Endothelial cell of umbilical vein (primary cell): ENCODE data around the gene ZNF512. TPM values are rescaled to one million over a fixed set of nuclear protein-coding genes. Genes with fewer than 3 reads are reported as not detected.

Experiments
- BruUV-seq: library from RNA; stranded (reverse); fragments of 400-500 nt; replicated peaks from 2 replicates; lab custom pipeline; 2021; lab: Mats Ljungman, UMichigan
- CTCF ChIA-PET: fragments of 300-600, 350-600 bp; sonication (Branson Sonifier 250); formaldehyde crosslinking; loops from one replicate; lab custom pipeline; 2021; ENCODE audit warnings: antibody characterized with exemption, inconsistent platforms; lab: Charles Lee
- POLR2A ChIA-PET: fragments of 300-600, 350-600 bp; sonication (Branson Sonifier 250); formaldehyde crosslinking; loops from one replicate; lab custom pipeline; 2021; ENCODE audit warnings: antibody characterized with exemption, inconsistent platforms; lab: Charles Lee
- DNase-seq: peaks from one replicate; pipeline ENCODE4 v3.0.0-alpha.2; 2011; ENCODE audit warnings: low read depth, low spot score
- FAIRE-seq: peaks from 2 replicates; lab custom pipeline; 2011; peaks lifted over from hg19 to GRCh38; lab: Jason Lieb, UNC
- H2AFZ ChIP-seq: 2 replicates; pipeline ENCODE4 v1.6.0; 2012; ENCODE audit warnings: low read depth, low read length, control low read depth, inconsistent platforms
- H3K27ac ChIP-seq: 2 replicates; pipeline ENCODE4 v1.5.1; 2011; ENCODE audit warnings: low read depth, mild to moderate bottlenecking, control low read depth, low read length, moderate library complexity; ENCODE audit not compliant: insufficient read depth
- H3K27me3 ChIP-seq, 2 experiments: 2 replicates each; pipeline versions ENCODE4 v1.6.0 to v1.6.1; 2011; ENCODE audit warnings: low read length in 2 of 2, mixed read lengths in 1 of 2; ENCODE audit not compliant: control insufficient read depth in 2 of 2, insufficient read depth in 2 of 2
- H3K36me3 ChIP-seq, 2 experiments: 2 replicates in 1 of 2; 3 replicates in 1 of 2; pipeline ENCODE4 v1.5.1; 2011; ENCODE audit warnings: low read length in 2 of 2, mild to moderate bottlenecking in 1 of 2, moderate library complexity in 1 of 2; ENCODE audit not compliant: control insufficient read depth in 2 of 2, insufficient read depth in 2 of 2; ENCODE audit errors: extremely low read depth in 1 of 2
- H3K4me1 ChIP-seq: 3 replicates; pipeline ENCODE4 v1.5.1; 2011; ENCODE audit warnings: mild to moderate bottlenecking, low read length; ENCODE audit not compliant: control insufficient read depth, insufficient read depth; ENCODE audit errors: extremely low read depth
- H3K4me2 ChIP-seq: 2 replicates; pipeline ENCODE4 v1.6.1; 2011; ENCODE audit warnings: low read length, control low read depth, mixed read lengths; ENCODE audit not compliant: insufficient read depth
- H3K4me3 ChIP-seq, 3 experiments: fragments of 200-600 bp in 1 of 3; sonication (generic), shearing (Covaris generic) in 1 of 3; replicated peaks in 1 of 3; 2 replicates each; pipeline ENCODE4 v1.5.1; 2011 to 2016; ENCODE audit warnings: control low read depth in 3 of 3, low read length in 3 of 3, mild to moderate bottlenecking in 2 of 3, inconsistent platforms in 1 of 3, low read depth in 1 of 3, moderate library complexity in 1 of 3; ENCODE audit not compliant: insufficient read depth in 1 of 3
- H3K79me2 ChIP-seq: 2 replicates; pipeline ENCODE4 v1.6.0; 2012; ENCODE audit warnings: low read length, inconsistent platforms; ENCODE audit not compliant: control insufficient read depth, insufficient read depth
- H3K9ac ChIP-seq: replicated peaks from 2 replicates; pipeline ENCODE3; 2011; ENCODE audit warnings: low read length, control low read depth; ENCODE audit not compliant: insufficient read depth; ENCODE audit errors: extremely low read depth
- H3K9me1 ChIP-seq: replicated peaks from 3 replicates; pipeline ENCODE4 v1.6.0; 2011; ENCODE audit warnings: mild to moderate bottlenecking, low read length; ENCODE audit not compliant: control insufficient read depth, insufficient read depth; ENCODE audit errors: extremely low read depth
- H3K9me3 ChIP-seq: replicated peaks from 2 replicates; pipeline ENCODE4 v1.5.1; 2012; ENCODE audit warnings: low read length, inconsistent platforms; ENCODE audit not compliant: control insufficient read depth, insufficient read depth
- H4K20me1 ChIP-seq: replicated peaks from 2 replicates; pipeline ENCODE3; 2011; ENCODE audit warnings: mild to moderate bottlenecking, low read length; ENCODE audit not compliant: control insufficient read depth, insufficient read depth; ENCODE audit errors: extremely low read depth
- CTCF ChIP-seq, 2 donors: IDR thresholded peaks; 1 replicate in 1 of 2; 2 replicates in 1 of 2; pipeline ENCODE4 v1.5.1; 2011; ENCODE audit warnings: low read length in 2 of 2, mild to moderate bottlenecking in 2 of 2, moderate library complexity in 2 of 2, control low read depth in 1 of 2, inconsistent platforms in 1 of 2, low read depth in 1 of 2; ENCODE audit not compliant: insufficient read depth in 1 of 2; ENCODE audit errors: extremely low read depth in 1 of 2
- EZH2 ChIP-seq: IDR thresholded peaks from 2 replicates; pipeline ENCODE4 v1.6.1; 2012; ENCODE audit warnings: borderline replicate concordance, low read depth, mild to moderate bottlenecking, moderate library complexity, low read length, inconsistent platforms; ENCODE audit not compliant: severe bottlenecking
- FOS ChIP-seq: IDR thresholded peaks from 2 replicates; pipeline ENCODE4 v1.6.1; 2011; ENCODE audit warnings: mild to moderate bottlenecking, low read length, moderate library complexity, borderline replicate concordance; ENCODE audit not compliant: insufficient read depth
- GATA2 ChIP-seq: IDR thresholded peaks from 2 replicates; pipeline ENCODE4 v1.7.0; 2011; ENCODE audit warnings: low read depth, mild to moderate bottlenecking, moderate library complexity, mixed read lengths, low read length; ENCODE audit not compliant: insufficient read length, insufficient read depth
- JUN ChIP-seq: IDR thresholded peaks from 2 replicates; pipeline ENCODE4 v1.6.1; 2011; ENCODE audit warnings: borderline replicate concordance, low read depth; ENCODE audit not compliant: insufficient read length, insufficient read depth
- MAX ChIP-seq: IDR thresholded peaks from 2 replicates; pipeline ENCODE4 v1.6.1; 2011; ENCODE audit not compliant: insufficient read depth, insufficient read length
- MYC ChIP-seq: IDR thresholded peaks from one replicate; pipeline ENCODE4 v1.6.1; 2011; ENCODE audit warnings: mild to moderate bottlenecking, low read depth, low read length
- POLR2A ChIP-seq: IDR thresholded peaks from 2 replicates; pipeline ENCODE4 v1.6.1; 2012; ENCODE audit warnings: low read depth, mild to moderate bottlenecking, control low read depth, low read length
- POLR2AphosphoS5 ChIP-seq: IDR thresholded peaks from 2 replicates; pipeline ENCODE4 v1.6.1; 2012; ENCODE audit warnings: low read depth, mild to moderate bottlenecking, control low read depth, low read length, moderate library complexity; ENCODE audit not compliant: insufficient read depth
- dilution Hi-C: fragments of 300-500 bp; cut with MboI; formaldehyde crosslinking; loops from one replicate; pipeline ENCODE4 v1.15.0; 2019; ENCODE audit warnings: low sequenced_read_pairs; ENCODE audit not compliant: extremely low pct_ligation_motif_present
- intact Hi-C: fragments of 100-400 bp; cut with micrococcal nuclease; formaldehyde crosslinking; loops from one replicate; pipeline ENCODE4 v1.10.0; 2022
- polyA plus RNA-seq, 4 experiments: library from polyadenylated mRNA; depleted of rRNA in 3 of 4; stranded (reverse) in 3 of 4; unstranded in 1 of 4; fragments of >200 nt; gene quantifications; 2 replicates each; pipeline versions ENCODE4 v1.2.1 to v1.2.3, GENCODE V29; 2011 to 2012; ENCODE audit warnings: missing spikeins in 1 of 4
- total RNA-seq: library from RNA; stranded (reverse); gene quantifications from 2 replicates; pipeline ENCODE4 v1.2.3, GENCODE V29; 2021

Gene ZNF512
- total and polyA plus RNA-seq, 2 donors (not counting 3 experiments of a cell fraction or from before 2014, with no cell fraction given) = 17.8 to 37.0 TPM

- FAIRE-seq (no peak), DNase-seq (peak; percentile 8)
- H4K20me1 ChIP-seq = no peaks in the 10 kb centered on the region
- H3K27ac ChIP-seq = no peak overlapping the region
- no peaks in the 10 kb centered on the region for H3K27me3 ChIP-seq
- ChIA-PET CTCF (interaction anchor here (2.1 to 3.3 kb wide), 2 partner anchors 12 to 28 kb away, joined by 4 to 18 read pairs; no protein-coding TSS in a partner anchor), POLR2A (interaction anchor here (1.2 kb wide), 1 partner anchor 27 kb away, joined by 3 read pairs; no protein-coding TSS in a partner anchor)
- no peaks in the 10 kb centered on the region for H3K9me1 ChIP-seq
- H2AFZ ChIP-seq = no peak overlapping the region
- no peaks in the 10 kb centered on the region for H3K9me3 ChIP-seq
- peaks cover 9% of the 10 kb centered on the region for H3K4me1 ChIP-seq
- intact Hi-C loops = no loop called here
- no peaks in the 10 kb centered on the region for H3K79me2 ChIP-seq
- no TSS peak for BruUV-seq
- H3K9ac ChIP-seq = no peak overlapping the region
- no peak overlapping the region for H3K4me2 ChIP-seq
- H3K4me3 ChIP-seq = no peak overlapping the region
- dilution Hi-C loops = no loop called here
- no peak for TF ChIP-seq MAX
- TF ChIP-seq GATA2 = no peak
- TF ChIP-seq EZH2 = no peak
- TF ChIP-seq POLR2AphosphoS5 = no peak
- TF ChIP-seq CTCF (IDR thresholded peaks at IDR 0.05; ENCODE audit: extremely low read depth in 1 of 2, insufficient read depth in 1 of 2, low read depth in 1 of 2, low read length in 2 of 2) = no peak
- TF ChIP-seq POLR2A = no peak
- TF ChIP-seq MYC = no peak
- no peak for TF ChIP-seq JUN
- TF ChIP-seq FOS = no peak
- peaks cover 23 to 31% of the 10 kb centered on the region in 2 experiments for H3K36me3 ChIP-seq
Observed at GRCh38 chr2:27655155-27655951, 72.5 kb downstream of the ZNF512 start.
